HG02884 (cell line): Measurements from ENCODE around the gene KDM5C.

Experiments
- ATAC-seq: cut with Tn5 transposase; IDR thresholded peaks from one replicate; pipeline ENCODE4 v1.9.1; 2021; ENCODE audit warnings: mild to moderate bottlenecking, moderate library complexity; ENCODE audit not compliant: unreplicated experiment

KDM5C gene

GRCh38 chrX:53224860-53225797 lies at the start of gene KDM5C:
Gene KDM5C, minus strand, starts transcription at chrX:53225207. Its CDS starts 318 bp downstream, at chrX:53224889.
- ATAC-seq = peak; percentile 77

- no peak for ATAC-seq
Observed at GRCh38 chrX:53272808-53273337, 47.9 kb upstream of the KDM5C start.

- ATAC-seq = no peak
Observed at GRCh38 chrX:53269536-53270107, 44.6 kb upstream of the KDM5C start.

- no peak for ATAC-seq
Observed at GRCh38 chrX:53268173-53268572, 43.2 kb upstream of the KDM5C start.

DNA sequence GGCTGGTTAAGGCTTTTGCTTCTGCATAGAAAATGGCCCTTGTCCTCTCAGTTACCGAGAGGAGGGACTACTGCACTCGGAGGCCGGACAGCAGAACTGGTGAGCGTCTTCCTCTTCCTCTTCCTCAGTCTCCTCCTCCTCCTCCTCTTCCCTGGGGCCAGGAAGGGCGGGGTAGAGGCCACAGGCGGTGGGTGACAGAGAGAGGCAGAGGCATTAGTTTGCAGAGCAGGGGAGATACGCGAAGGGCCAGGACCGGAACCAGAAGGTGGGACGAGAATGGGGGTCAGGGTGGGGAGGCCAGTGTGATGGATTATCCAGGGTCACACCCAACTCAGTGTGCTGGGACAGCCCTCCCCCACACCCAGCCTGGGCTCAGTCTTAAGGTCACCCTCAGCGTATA lies 41.9 kb upstream of the KDM5C start:
- no peak for ATAC-seq

DNA sequence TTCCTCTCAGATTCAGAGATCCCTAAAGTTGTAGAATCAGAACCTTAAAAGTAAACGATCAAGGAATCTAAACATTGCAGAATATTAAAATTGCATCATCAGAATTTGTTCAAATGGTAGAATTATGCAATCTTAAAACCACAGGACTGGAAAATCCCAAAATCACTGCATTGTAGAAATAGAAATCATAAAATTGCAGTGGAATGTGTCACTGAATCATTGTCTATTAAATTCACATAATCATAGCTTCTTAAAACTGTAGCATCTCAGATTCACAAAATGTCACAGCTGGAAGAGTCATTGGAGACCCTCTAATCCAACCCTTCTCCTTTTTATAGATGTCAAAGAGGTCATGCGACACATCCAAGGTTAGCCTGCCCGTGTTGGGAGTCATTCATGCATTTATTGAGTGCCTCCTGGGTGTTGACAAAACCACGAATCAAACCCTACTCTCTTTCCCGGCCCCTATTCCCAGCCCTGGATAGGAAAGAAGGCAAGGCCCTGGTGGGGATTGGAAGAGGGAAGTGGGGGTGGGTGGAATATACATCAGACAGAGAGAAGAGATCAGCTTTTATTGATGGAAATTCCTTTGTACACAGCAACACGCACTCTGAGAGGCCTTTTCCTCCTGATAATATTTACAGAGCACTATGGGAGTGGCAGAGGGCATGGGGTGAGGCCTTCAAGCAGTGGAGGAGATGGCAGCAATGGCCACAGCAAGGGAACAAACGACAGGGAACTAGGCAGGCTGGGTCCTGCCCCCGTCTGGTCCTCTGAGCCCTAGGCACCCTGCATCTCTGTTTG lies 41.0 kb upstream of the KDM5C start:
- no peak for ATAC-seq

DNA sequence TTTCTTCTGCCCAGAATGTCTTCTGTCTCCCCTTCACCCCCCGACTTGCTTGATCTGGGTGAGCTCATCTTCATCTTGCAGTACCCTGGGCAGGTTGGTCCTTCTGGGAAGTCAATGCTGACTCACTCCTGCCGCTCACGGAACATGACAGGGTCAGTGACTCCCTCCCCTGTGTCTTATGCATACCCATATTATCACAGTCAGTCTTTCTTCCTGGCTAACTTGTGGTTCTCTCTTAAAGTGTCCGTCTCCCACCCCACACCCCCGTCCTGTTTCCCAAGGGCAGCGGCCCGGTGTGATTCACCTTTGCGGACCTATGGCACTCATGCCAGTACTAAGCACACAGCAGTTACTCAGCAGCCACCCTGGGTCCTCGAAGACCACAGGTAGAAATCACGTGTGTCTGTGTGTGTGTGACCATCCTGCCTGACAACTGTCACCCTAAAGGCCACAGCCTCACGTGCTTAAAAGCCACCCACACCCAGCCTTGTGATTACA lies 38.6 kb upstream of the KDM5C start:
- ATAC-seq = no peak

DNA sequence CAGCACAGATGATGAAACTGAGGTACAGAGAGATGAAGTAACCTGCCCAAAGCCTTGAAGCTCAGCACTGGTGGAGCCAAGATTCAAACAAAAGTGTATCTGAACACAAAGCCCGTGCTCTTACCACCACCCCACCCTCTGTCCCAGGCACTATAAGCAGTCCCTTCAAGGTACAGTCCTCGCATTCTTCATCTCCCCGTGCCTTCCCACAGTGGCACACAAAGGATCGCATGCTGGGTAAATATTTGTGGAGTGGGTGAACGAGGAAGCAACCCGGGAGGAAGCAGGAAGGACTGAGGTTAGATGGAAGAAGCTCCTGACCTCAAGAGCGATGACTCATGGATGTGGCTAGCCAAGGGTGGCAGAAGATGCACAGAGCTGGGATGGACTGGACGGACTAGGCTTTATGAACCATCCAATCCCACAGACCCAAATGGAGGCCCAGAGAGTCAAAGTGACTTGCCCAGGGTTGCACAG lies 37.9 kb upstream of the KDM5C start:
- ATAC-seq = no peak

GRCh38 chrX:53262189-53262917 lies 37.3 kb upstream of the KDM5C start:
- no peak for ATAC-seq

DNA sequence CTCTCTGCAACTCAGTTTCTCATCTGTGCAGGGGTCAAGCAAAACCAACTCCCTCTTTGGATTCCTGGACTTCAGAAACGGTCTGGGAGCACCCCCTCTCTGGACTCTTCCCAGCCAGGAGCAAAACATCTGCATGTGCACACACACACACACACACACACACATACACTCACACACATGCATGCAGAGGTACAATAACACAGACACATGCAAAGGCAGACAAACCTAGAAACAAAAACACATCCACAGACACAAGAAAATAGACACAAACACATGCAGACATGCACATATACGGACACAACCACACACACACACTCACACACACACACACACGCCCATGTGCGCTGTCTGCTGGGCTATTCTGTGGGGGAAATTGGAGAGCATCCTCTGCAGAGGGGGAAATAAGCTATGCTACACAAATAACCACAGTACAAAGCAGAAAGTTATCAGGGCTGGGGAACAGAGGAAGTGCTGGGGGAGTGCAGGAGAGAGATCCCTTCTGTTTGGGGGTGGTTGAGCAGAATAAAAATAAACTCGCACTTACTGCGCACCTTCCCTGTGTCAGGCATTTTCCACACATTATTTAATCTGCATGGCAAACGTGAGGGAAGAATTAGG lies 36.5 kb upstream of the KDM5C start:
- no peak for ATAC-seq

GRCh38 chrX:53260836-53261235 lies 35.8 kb upstream of the KDM5C start:
- no peak for ATAC-seq

DNA sequence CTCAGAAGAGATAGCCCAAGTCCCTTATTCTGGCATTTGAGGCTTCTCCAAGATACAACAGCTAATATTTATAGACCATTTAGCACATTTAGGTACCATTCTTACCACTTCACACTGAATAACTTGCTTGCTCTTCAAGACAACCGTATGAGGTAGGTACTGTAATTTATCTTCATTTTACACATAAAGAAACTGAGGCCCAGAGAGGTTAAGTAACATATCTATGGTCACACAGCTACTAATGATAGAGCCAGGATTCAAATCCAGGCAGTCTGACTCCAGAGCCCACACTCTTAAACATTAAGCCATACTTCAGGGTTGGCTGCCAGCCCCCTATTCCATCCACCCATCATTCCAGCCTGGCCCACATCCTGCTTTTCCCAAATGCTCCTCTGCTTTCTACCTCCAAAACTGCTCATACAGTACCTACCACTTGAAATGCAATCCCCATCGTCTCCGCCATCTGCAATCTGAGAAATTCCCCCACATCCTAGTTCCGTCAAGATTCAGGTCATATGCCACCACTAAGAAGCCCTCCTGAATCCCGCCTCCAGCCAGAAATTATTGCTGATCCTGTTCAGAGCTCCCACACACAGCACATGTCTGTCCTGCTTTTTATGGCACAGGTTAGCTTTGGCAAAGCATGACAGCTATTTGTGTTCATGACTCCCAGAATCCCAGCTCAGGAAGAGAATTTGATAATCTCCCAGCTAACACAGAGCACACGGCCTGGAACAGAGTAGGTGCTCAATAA lies 32.8 kb upstream of the KDM5C start:
- ATAC-seq = no peak

GRCh38 chrX:53257166-53257565 lies 32.2 kb upstream of the KDM5C start:
- ATAC-seq = no peak

DNA sequence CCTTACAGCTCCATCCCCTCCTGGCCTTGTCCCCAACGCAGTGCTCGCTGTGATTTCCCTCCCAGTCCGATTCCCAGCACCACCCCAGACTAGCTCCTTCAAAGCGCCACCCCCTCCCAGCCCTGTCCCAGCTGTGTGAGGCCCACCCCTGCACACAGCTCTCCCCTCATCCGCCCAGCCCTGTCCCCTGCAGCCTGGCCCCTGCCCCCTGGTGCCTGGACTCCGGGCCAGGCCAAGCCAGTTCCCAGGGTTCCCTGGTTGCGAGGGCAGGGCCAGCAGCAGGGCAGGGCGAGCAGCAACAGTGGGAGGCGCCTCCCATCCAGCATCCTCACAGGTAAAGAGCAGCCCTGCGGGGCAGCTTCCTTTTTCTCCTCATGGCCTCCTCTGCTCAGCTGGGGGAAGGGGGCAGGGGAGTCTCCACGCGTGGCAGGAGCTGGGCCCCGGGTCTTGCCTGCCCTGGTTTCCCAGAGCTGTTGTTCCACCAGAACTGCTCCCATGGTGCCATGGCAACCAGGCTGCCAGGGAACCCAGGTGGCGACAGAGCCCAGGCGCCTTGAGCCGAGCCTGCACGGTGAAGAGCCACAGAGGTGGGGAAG lies 31.5 kb upstream of the KDM5C start:
- no peak for ATAC-seq

DNA sequence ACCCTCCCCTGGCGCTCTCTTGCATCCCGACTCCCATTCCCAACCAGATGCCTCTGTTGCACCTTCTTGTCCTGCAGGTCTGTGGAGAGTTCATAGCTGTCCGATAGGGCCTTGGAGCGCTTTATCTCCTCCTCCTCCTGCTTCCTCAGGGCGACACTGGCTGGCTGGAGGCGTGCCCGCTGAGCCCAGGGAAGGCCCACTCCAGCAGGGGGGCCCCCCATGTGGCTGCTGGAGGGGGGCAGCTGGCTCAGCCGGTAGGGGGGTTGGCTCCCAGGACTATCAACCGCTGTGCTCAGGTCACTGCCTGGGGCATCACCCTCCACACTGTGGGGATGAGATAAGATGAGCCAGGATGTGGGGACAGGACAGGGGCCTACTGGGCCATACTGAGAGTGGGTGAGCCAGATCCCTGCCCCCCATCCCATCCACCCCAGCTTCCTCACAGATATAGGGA lies 30.8 kb upstream of the KDM5C start:
- no peak for ATAC-seq

DNA sequence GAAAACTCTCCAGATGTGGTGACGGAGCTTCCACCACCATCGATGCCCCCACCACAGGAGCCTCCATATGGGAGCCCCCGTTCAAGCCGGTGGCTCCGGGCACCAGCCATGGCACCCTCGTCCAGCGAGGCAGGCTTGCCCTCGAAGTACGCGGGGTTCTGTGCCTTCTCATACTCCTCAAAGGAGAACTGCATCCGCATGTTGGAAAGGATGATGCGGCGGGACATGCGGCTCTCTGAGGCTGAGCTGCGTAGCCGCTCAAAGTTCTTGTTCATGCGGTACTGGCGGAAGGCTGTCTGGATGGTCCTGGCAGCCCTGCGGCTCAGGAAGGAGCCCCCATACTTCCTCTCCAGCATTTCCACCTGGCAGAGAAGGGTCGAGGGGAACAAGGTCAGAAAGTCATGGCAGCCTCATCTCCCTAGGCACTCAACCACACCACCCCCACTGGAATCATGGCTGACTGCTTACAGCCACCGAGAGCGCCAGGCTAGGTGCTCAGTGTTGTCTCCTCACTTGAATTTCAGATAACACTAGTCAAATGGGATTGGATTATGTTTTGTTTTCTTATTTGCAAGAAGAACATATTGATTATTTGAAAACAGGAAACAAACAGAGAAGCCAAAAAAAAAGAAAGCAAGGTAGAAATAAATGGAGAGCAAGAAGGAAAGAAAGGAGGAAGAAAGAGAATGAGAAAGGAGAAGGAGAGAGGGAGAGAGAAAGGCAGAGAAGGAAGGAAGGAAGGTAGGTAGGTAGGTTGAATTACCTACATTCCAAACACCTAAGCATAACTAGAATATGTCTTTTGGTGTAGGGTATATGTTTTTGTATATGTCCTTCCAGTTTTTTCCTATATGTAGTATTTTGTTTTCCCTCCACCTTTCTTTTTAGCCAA lies 29.8 kb upstream of the KDM5C start:
- ATAC-seq = no peak

DNA sequence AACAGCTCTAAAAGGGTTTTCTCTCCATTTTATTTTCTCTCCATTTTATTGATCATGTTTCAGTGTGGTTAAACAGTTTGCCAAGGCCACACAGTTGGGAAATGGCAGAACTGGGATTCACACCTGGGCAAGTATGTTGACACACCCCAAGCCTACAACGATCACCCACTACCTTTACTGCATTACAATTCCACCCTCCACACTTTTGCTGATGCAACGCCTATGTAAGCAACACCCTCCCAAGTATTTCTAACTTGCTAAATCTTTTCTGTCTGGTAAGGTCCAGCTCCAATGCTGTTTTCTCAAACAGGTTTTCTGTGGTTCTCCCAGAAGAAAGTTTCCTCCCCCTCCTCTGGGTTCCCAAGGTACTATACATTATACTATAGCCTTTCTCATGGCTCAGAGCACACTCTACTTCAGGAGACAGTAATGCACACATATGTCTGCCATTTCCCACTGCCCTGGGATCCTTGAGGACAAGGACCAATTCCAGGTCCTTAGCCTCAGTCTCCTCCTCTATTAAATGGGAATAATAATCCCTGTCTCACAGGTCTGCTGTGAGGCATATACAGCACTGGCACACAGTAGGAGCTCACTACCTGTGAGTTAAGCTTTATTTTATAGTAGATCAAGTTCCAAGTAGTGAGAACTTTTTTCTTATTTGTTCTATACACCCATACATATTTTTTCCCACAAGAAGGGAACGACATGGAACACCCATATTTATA lies 28.4 kb upstream of the KDM5C start:
- ATAC-seq = no peak
